ENCODE results near the gene KCND2.
A peak's percentile ranks its signal among the peaks of the same experiment; 100 is the strongest.
"Not testable (repeated sequence)": the region's sequence is repeated elsewhere in the genome, so short reads cannot be mapped to it uniquely, and the experiment has no call there.

Gene KCND2

DNA sequence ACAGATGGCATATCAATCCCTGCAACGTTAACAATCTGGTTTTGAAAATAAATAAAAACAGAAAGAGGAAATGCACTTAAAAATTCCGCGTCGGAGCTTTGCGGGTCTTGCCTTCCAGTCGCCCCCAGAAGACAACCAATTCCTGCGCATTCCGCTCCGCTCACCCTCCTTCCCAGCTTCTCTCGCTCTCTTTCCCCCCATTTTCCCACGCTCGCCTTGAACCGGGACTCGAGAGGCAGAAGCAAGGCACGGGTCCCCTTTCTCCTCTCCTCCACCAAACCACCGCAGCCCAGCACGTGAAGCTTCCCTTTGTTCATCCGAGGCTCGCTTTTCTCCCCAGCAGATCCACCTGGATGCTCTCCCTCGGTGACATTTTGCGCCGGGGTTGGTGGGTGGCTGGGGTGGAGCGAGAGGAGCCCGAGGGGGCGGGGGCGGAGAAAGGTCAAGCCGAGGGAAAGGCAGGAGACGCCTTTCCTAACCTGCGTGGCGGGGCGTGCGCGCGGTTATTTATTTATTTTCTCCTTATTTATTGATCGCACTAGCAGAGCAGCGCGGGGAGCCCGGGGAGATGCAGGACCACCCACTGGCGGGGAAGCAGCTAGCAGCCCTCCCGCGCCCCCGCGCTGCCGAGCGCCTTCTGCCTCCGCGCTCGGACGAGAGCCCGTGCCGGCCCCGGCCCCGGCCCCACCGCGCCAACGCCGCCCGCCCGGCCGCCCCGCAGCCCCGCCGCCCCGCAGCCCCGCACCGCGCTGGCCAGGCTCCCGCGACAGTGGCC lies at the start of gene KCND2:
TSS of gene KCND2 (plus strand) at position 475 of the 775 bp plus-strand sequence.
- DNase-seq (ENCODE audit: low read depth), result no peak
- H3K4me3 ChIP-seq (ENCODE audit: low read depth, low read length), result peak within 1 kb of the TSS; percentile 61

GRCh38 chr7:120226188-120226587 lies 46.8 kb upstream of the KCND2 start:
- no peak overlapping the region for H3K4me3 ChIP-seq (ENCODE audit: low read depth, low read length)
- DNase-seq (ENCODE audit: low read depth), result no peak

- H3K4me3 ChIP-seq (ENCODE audit: low read depth, low read length), result no peak overlapping the region
- DNase-seq (ENCODE audit: low read depth), result no peak
These were observed 45.7 kb upstream of the KCND2 start for GRCh38 chr7:120227255-120227654.

- H3K4me3 ChIP-seq (ENCODE audit: low read depth, low read length), result no peak overlapping the region
- no peak for DNase-seq (ENCODE audit: low read depth)
These were observed 43.9 kb upstream of the KCND2 start for GRCh38 chr7:120229084-120229483.

DNA sequence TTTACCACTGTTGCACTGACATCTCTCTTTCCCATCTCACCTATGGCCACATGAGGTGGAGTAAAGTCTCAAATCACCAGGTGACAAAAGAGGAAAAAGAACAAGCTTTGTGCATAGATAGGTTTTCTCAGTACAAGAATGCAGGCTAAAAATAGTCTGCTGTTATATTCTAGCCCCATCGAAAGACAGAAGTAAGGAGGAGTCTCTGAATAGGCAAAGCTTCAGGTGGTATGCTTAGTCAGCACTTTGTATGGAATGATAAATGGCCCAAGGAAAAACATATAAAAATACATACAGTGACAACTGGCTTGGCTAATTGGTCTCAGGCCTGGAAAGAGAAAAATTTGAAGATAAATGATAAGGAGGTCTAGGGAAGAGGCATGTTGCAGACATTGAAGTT lies 39.6 kb upstream of the KCND2 start:
- DNase-seq (ENCODE audit: low read depth), result no peak
- H3K4me3 ChIP-seq (ENCODE audit: low read depth, low read length), result no peak overlapping the region

GRCh38 chr7:120240350-120240749 lies 32.6 kb upstream of the KCND2 start:
- DNase-seq (ENCODE audit: low read depth); H3K4me3 ChIP-seq (ENCODE audit: low read depth, low read length): not testable (repeated sequence)

DNA sequence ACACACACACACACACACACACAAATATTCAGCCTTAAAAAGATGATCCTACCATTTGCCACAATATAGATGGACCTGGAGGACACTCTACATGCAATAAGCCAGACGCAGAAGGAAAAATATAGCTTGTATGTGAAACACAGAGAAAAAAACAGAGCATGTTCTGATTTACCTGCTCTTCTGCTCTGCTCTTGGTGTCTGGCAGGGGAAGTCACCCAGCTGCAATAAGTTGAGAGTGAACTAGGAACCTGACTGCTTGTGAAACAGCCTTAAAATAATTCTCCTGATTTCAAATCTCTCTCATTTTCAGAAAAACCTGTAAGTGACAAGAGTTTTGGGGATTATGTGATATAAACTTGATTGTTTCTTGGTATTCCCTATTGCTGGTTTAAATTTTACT lies 31.0 kb upstream of the KCND2 start:
- H3K4me3 ChIP-seq (ENCODE audit: low read depth, low read length), result no peak overlapping the region
- no peak for DNase-seq (ENCODE audit: low read depth)

- no peak for DNase-seq (ENCODE audit: low read depth)
- H3K4me3 ChIP-seq (ENCODE audit: low read depth, low read length), result no peak overlapping the region
These were observed 18.1 kb upstream of the KCND2 start for GRCh38 chr7:120254845-120255244.

DNA sequence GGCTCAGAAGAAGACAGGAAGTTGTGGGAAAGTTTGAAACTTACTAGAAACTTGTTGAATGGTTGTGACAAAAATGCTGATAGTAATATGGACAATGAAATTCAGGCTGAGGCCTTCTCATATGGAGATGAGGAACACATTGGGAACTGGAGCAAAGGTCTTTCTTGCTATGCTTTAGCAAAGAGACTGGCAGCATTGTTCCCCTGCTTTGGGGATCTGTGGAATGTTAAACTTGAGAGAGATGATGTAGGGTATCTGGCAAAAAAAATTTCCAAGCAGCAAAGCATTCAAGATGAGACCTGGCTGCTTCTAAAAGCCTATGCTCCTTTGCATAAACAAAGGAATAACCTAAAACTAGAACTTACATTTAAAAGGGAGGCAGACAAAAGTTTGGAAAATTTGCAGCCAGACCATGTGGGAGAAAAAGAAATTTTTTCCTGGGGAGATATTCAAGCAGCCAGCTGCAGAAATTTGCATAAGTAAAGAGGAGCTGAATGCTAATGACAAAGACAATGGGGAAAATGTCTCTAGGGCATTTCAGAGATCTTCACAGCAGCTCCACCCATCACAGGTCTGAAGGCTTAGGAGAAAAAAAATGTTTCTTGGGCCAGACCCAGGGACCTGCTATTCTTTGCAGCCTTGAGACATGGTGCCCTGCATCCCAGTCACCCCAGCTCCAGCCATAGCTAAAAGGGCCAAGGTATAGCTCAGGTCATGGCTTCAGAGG lies 16.5 kb upstream of the KCND2 start:
- DNase-seq (ENCODE audit: low read depth), result no peak
- no peak overlapping the region for H3K4me3 ChIP-seq (ENCODE audit: low read depth, low read length)

DNA sequence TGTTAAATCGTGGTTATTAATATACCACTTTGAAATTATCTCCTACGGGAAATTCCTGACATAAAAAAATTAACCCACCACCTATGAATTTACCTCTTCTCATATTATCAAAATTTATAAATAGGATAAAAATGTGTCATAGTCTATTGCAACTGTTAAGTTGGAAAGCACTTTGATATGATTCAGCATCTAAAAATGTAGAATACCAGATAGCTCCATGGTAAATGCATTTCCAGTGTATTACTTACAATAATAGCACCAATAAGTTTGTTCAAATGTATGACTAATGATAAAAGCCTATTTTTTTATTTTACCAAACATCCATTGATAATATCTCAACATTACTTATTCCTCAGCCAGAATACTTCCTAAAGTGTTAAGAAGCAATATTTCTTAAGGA lies 13.6 kb upstream of the KCND2 start:
- H3K4me3 ChIP-seq (ENCODE audit: low read depth, low read length), result no peak overlapping the region
- peak; percentile 9 for DNase-seq (ENCODE audit: low read depth)

DNA sequence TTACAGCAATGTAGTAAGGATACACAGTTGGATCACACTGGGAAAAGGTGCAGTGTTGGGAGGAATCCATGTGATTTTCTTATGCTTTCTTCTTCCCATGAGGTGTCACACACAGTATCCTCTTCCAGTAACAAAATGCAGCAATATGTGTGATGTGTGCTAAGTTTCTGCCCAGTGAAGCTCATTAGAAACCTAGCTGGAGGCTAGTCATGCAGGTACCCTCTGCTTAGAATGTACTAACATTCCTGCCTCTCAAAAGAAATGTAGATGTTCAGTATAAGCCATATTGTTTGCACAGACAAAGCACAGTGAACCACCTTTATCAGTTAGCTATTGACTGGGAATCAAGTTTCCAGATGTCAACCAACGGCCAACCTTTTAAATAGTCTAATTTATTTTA lies 12.9 kb upstream of the KCND2 start:
- no peak for DNase-seq (ENCODE audit: low read depth)
- H3K4me3 ChIP-seq (ENCODE audit: low read depth, low read length), result no peak overlapping the region

GRCh38 chr7:120272261-120272660 lies 714 bp upstream of the KCND2 start:
- H3K4me3 ChIP-seq (ENCODE audit: low read depth, low read length), result peak overlapping the region; percentile 61
- DNase-seq (ENCODE audit: low read depth), result peak; percentile 20

- DNase-seq (ENCODE audit: low read depth), result no peak
- peak overlapping the region; percentile 61 for H3K4me3 ChIP-seq (ENCODE audit: low read depth, low read length)
These were observed 551 bp downstream of the KCND2 start for GRCh38 chr7:120273476-120273975.

DNA sequence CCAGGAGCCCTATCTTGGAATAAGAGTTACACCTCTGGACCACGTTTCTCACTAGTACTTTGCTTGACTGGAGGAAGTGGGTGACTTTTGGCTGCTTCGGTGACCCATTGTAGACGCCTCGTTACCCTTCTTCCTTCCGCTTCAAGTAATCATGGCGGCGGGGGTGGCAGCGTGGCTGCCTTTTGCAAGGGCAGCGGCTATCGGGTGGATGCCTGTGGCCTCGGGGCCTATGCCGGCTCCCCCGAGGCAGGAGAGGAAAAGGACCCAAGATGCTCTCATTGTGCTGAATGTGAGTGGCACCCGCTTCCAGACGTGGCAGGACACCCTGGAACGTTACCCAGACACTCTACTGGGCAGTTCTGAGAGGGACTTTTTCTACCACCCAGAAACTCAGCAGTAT lies 1.5 kb downstream of the KCND2 start:
- no peak overlapping the region for H3K4me3 ChIP-seq (ENCODE audit: low read depth, low read length)
- no peak for DNase-seq (ENCODE audit: low read depth)

- no peak overlapping the region for H3K4me3 ChIP-seq (ENCODE audit: low read depth, low read length)
- no peak for DNase-seq (ENCODE audit: low read depth)
These were observed 1.9 kb downstream of the KCND2 start for GRCh38 chr7:120274899-120275298.

DNA sequence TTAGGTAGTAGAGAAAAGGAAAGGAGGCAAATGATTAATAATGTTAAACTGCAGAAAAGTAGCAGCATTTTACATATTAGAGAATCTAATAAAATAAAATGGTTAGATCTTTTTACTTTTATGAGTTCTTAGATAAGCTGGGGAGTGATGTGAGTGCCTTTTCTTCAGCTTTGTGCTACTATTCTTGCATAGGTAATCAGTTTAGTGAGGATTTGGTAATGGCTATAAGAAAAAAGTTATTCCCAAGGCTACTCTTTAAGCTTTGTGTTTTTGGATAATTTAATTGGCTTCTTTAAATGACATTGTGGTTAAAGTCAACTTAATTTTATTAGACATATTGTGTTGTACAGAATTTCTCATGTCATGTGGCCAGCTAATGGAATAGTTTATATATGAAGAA lies 3.7 kb downstream of the KCND2 start:
- DNase-seq (ENCODE audit: low read depth), result no peak
- no peak overlapping the region for H3K4me3 ChIP-seq (ENCODE audit: low read depth, low read length)

- H3K4me3 ChIP-seq (ENCODE audit: low read depth, low read length), result no peak overlapping the region
- no peak for DNase-seq (ENCODE audit: low read depth)
These were observed 5.8 kb downstream of the KCND2 start for GRCh38 chr7:120278773-120279172.

- no peak for DNase-seq (ENCODE audit: low read depth)
- H3K4me3 ChIP-seq (ENCODE audit: low read depth, low read length), result no peak overlapping the region
These were observed 7.8 kb downstream of the KCND2 start for GRCh38 chr7:120280743-120281142.

DNA sequence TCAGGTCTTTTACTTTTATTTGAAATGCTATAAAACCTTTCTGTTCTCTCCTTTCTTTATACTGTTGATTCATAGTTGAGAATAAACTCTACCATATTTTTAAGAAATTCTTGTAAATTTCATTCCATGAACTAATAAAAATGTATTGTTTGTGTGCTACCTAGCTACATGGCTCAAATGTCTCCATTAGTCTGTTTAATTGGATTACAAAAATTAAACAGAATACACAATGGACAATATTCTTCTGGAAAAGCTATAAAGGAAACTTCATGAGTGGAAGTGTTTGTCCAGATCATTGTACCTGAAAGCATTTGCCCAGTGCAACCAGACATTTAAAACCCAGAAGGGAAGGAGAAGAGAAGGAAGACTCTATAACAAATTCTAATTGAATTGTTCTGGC lies 20.1 kb downstream of the KCND2 start:
- DNase-seq (ENCODE audit: low read depth), result no peak
- no peak overlapping the region for H3K4me3 ChIP-seq (ENCODE audit: low read depth, low read length)

GRCh38 chr7:120302190-120302589 lies 29.2 kb downstream of the KCND2 start:
- DNase-seq (ENCODE audit: low read depth), result no peak
- H3K4me3 ChIP-seq (ENCODE audit: low read depth, low read length), result no peak overlapping the region

DNA sequence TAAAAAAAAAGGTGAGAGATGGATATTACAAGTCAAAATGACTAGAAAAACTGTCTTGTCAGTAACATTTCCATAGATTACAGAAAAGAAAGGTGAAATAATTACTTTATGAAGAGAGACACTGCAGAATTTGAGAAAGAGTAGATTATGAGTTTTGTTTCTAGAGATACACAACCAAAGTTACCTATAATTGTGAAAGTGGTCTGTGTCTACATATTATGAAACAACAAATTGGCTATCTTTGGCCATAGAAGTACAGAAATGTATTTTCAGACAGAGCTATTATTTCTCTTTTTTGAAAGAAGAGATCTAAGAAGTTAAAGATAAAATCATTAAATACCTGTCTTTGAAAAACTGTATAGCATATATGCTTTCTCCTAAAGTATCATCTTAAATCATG lies 30.1 kb downstream of the KCND2 start:
- DNase-seq (ENCODE audit: low read depth), result no peak

More for the DNA sequence above, 30.1 kb downstream of the KCND2 start:
- no peak overlapping the region for H3K4me3 ChIP-seq (ENCODE audit: low read depth, low read length)
